AG10803 (cell line): ENCODE measurements around the gene NEU1.
"Not testable (repeated sequence)": the region's sequence is repeated elsewhere in the genome, so short reads cannot be mapped to it uniquely, and the experiment has no call there.

ENCODE experiments used
- DNase-seq: peaks from one replicate; pipeline ENCODE4 v3.0.0; 2010; ENCODE audit warnings: low read depth
- H3K4me3 ChIP-seq: 2 replicates; pipeline ENCODE4 v1.5.1; 2011; ENCODE audit warnings: mild to moderate bottlenecking, low read length, control low read depth
- TF ChIP-seq, protein P1 (sequence below): conservative IDR thresholded peaks from 2 replicates; pipeline ENCODE4 v1.5.1; 2011; ENCODE audit warnings: mild to moderate bottlenecking, low read length, control low read depth, inconsistent platforms

Gene NEU1

DNA sequence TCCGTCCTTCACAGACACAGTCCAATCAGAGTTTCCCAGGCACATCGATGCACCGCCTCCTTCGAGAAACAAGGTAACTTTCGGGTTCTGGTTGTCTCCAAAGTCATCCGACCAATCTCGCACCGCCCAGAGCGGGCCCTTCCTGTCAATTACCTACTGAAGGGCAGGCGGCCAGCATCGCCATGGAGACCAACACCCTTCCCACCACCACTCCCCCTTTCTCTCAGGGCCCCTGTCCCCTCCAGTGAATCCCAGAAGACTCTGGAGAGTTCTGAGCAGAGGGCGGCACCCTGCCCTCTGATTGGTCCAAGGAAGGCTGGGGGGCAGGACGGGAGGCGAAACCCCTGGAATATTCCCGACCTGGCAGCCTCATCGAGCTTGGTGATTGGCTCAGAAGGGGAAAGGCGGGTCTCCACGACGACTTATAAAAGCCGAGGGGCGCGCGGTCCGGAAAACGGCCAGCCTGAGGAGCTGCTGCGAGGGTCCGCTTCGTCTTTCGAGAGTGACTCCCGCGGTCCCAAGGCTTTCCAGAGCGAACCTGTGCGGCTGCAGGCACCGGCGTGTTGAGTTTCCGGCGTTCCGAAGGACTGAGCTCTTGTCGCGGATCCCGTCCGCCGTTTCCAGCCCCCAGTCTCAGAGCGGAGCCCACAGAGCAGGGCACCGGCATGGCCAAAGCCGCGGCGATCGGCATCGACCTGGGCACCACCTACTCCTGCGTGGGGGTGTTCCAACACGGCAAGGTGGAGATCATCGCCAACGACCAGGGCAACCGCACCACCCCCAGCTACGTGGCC lies 35.1 kb downstream of the NEU1 start, which contains the start of gene HSPA1B:
Gene HSPA1B, plus strand, starts transcription at position 453 of the 794 bp plus-strand sequence. Its CDS starts 213 bp downstream, at position 666.
- DNase-seq: peak; percentile 100
- peak within 1 kb of the TSS; percentile 88 for H3K4me3 ChIP-seq
- TF ChIP-seq, protein P1, sequence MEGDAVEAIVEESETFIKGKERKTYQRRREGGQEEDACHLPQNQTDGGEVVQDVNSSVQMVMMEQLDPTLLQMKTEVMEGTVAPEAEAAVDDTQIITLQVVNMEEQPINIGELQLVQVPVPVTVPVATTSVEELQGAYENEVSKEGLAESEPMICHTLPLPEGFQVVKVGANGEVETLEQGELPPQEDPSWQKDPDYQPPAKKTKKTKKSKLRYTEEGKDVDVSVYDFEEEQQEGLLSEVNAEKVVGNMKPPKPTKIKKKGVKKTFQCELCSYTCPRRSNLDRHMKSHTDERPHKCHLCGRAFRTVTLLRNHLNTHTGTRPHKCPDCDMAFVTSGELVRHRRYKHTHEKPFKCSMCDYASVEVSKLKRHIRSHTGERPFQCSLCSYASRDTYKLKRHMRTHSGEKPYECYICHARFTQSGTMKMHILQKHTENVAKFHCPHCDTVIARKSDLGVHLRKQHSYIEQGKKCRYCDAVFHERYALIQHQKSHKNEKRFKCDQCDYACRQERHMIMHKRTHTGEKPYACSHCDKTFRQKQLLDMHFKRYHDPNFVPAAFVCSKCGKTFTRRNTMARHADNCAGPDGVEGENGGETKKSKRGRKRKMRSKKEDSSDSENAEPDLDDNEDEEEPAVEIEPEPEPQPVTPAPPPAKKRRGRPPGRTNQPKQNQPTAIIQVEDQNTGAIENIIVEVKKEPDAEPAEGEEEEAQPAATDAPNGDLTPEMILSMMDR: no peak

DNA sequence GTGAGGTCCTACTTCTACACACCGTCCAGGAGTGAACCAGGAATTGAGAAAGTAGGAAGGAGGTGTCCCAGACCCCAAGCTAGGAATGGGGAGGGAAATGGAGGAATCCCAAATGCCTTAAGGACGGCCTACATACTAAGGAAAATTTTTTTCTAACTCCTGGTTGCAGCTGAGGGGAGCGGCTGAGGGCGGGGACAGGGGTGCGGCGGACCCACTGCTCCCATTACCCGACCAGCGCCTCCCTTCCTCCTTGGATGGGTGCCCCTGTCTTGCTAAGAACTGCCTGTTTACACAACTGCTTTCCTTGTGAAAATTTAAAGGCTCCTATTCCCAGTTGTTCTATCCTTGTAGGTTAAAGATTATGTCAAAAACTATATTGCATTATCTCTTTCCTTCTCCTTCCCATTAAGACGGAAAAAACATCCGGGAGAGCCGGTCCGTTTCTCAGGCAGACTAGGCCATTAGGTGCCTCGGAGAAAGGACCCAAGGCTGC lies 35.8 kb downstream of the NEU1 start:
- DNase-seq: peak; percentile 92
- peak overlapping the region; percentile 88 for H3K4me3 ChIP-seq
- TF ChIP-seq, protein P1: no peak

DNA sequence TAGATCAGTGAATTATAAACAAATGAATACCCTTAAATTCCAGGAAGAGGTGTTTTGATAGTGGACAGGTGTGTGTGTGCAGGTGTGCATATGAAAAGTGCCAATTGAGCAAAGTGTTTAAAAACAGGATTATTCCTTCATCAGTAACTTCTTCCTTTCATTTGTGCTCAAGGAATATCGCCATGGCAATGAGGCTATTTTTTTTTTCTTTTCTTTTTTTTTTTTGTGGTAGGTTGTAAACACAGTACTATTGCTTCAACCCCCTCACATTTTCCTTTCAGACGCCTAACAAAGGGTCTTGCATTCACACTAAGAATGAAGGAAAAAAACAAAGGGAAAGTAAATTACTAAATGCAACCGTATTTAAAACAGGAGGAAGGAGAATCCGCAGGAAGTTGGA lies 37.1 kb downstream of the NEU1 start:
- no peak overlapping the region for H3K4me3 ChIP-seq
- TF ChIP-seq, protein P1: no peak
- DNase-seq: no peak

DNA sequence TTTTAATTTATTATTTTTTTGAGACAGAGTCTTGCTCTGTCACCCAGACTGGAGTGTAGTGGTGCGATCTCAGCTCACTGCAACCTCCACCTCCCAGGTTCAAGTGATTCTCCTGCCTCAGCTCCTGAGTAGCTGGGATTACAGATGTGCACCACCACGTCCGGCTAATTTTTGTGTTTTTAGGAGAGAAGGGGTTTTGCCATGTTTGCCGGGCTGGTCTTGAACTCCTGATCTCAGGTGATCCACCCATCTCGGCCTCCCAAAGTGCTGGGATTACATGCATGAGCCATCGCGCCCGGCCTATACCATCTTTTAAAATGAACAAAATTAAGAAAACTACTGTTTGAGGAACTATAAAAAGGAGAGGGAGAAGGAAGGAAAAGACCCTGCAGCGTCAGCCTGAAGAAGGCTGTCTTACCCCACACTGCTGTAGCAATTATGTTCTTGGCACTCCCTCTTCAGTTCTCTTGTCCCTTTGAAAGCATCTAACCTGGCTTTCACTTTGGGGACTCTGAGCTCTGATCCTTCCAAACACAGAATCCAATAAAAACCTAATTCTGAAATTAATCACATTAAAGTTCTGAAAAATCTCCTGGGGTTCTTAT lies 38.9 kb downstream of the NEU1 start:
- H3K4me3 ChIP-seq, DNase-seq: not testable (repeated sequence)

DNA sequence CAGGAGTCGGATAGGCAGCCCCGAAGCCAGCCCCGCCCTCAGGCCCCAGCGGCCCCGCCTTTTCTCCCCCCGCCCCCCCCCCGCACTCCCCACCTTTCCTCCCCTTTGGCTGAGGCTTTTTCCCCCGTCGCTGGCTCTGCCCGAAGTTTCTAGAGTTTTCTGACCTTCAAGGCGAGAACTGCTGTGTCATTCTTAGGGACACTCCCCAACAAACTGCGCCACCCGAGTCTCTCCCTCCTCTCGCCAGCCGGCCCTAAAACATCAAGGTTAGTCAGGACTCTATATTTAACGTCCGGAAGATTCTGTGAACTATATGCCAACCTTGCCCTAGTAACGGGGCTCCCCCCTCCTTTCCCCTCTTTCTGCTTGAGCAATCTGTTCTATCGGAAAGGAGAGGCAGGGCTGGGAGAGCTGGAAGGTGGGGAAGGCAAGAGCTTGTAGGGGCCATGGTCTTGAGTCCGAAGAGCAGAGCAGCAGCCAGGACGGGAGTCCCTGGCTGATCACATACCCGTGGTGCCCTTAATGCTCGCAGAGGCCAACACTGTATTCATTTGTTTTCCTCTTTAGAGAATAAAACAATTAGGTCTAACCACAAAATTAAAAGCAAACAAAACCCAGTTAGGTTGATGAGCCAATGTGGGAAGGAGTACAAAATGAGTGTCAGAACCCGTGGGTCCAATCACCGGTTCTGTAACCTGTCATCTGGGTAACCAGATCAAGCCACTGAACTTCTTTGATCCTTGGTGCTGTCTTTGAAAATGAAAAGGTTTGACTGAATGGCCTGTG lies 40.4 kb downstream of the NEU1 start:
- H3K4me3 ChIP-seq: peak overlapping the region; percentile 75
- TF ChIP-seq, protein P1: no peak
- DNase-seq: peak; percentile 87

DNA sequence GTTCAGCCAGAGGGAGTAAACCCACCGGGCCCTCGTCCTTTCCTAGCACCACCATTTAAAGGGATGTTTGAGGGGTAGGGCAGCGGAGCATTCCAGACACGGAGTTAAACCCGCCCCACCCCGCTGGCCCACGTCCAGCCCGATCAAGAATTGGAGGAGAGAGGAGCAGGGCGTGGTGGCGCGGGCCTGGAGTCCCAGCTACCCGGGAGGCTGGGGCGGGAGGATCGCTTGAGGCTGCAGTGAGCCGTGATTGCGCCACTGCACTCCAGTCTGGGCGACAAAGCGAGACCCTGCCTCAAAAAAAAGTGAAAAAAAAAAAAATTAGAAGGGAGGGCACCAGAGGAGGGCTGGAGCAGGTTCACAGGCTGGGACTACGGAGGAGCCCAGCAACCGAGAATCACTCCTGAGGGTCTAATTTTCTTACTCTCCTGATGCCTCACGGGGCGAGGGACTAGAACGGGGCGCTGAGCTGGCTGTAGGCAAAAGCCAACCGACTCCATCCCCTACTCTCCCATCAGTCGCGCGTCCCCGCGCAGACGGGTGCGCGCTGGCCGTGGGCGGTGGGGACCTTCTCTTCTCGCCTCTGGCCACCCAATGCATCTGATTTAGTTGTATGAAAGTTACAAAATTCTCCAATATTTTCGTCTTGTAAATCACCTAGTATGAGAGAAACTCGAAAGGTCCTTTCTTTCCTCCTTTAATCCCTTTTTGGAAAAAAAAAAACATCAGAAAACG lies 41.2 kb downstream of the NEU1 start:
- TF ChIP-seq, protein P1: no peak
- peak; percentile 30 for DNase-seq
- peak overlapping the region; percentile 75 for H3K4me3 ChIP-seq

DNA sequence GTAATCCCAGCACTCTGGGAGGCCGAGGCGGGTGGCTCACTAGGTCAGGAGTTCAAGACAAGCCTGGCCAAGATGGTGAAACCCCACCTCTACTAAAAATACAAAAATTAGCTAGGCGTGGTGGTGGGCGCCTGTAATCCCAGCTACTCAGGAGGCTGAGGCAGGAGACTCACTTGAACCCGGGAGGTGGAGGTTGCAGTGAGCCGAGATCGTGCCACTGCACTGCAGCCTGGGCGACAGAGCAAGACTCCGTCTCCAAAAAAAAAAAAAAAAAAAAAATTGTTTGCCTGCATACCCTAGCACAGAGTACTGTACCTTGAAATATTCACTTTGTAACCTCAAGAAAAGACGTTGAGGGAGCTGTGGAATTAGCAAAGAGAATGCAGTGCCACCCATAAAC lies 42.2 kb downstream of the NEU1 start:
- not testable (repeated sequence) for H3K4me3 ChIP-seq, DNase-seq
